CD14-positive monocyte (primary cell): Measurements from ENCODE around the gene PDIA6. TPM values are rescaled to one million over a fixed set of nuclear protein-coding genes. Genes with fewer than 3 reads are reported as not detected.

Source experiments
- DNase-seq, 3 donors: peaks; one replicate each; pipeline ENCODE4 v3.0.0-alpha.2; 2011 to 2022
- H2AFZ ChIP-seq: 2 replicates; pipeline ENCODE4 v1.6.0; 2012; ENCODE audit warnings: mild to moderate bottlenecking, low read depth, low read length, inconsistent platforms; ENCODE audit not compliant: insufficient read depth, poor library complexity, severe bottlenecking
- H3K27ac ChIP-seq, 2 donors: 1 replicate in 1 of 2; 2 replicates in 1 of 2; pipeline ENCODE4 v1.5.1; 2012 to 2013; ENCODE audit warnings: low read length in 2 of 2, control low read depth in 1 of 2, inconsistent platforms in 1 of 2, low read depth in 1 of 2, mild to moderate bottlenecking in 1 of 2
- H3K27me3 ChIP-seq, 2 donors: one replicate each; pipeline versions ENCODE4 v1.6.0 to v1.6.1; 2011 to 2013; ENCODE audit warnings: low read length in 2 of 2; ENCODE audit not compliant: control insufficient read depth in 2 of 2, insufficient read depth in 2 of 2
- H3K36me3 ChIP-seq, 2 donors: replicated peaks in 1 of 2; 1 replicate in 1 of 2; 2 replicates in 1 of 2; pipeline versions ENCODE4 v1.5.1 to v1.6.1; 2012 to 2013; ENCODE audit warnings: low read length in 2 of 2, control low read depth in 1 of 2, inconsistent platforms in 1 of 2, mild to moderate bottlenecking in 1 of 2; ENCODE audit not compliant: insufficient read depth in 2 of 2, control insufficient read depth in 1 of 2
- H3K4me1 ChIP-seq, 2 donors: 1 replicate in 1 of 2; 2 replicates in 1 of 2; pipeline versions ENCODE4 v1.5.1 to v1.6.1; 2012 to 2013; ENCODE audit warnings: low read length in 2 of 2, control low read depth in 1 of 2, inconsistent platforms in 1 of 2, mild to moderate bottlenecking in 1 of 2, moderate library complexity in 1 of 2; ENCODE audit not compliant: insufficient read depth in 2 of 2, control insufficient read depth in 1 of 2
- H3K4me2 ChIP-seq: replicated peaks from 2 replicates; pipeline ENCODE3; 2012; ENCODE audit warnings: low read length, moderate library complexity, mild to moderate bottlenecking; ENCODE audit not compliant: poor library complexity, severe bottlenecking; ENCODE audit errors: extremely low read depth
- H3K4me3 ChIP-seq, 3 experiments: fragments of 200-600 bp in 1 of 3; sonication (generic) in 1 of 3; replicated peaks in 1 of 3; 1 replicate in 2 of 3; 2 replicates in 1 of 3; pipeline ENCODE4 v1.5.1; 2011 to 2013; ENCODE audit warnings: low read length in 3 of 3, mild to moderate bottlenecking in 3 of 3, control low read depth in 2 of 3, low read depth in 2 of 3, inconsistent platforms in 1 of 3, moderate library complexity in 1 of 3
- H3K79me2 ChIP-seq: 2 replicates; pipeline ENCODE4 v1.6.0; 2012; ENCODE audit warnings: mild to moderate bottlenecking, control low read depth, inconsistent platforms, low read length, moderate library complexity; ENCODE audit not compliant: insufficient read depth
- H3K9ac ChIP-seq: 2 replicates; pipeline ENCODE4 v1.6.0; 2017; ENCODE audit warnings: low read length, mild to moderate bottlenecking; ENCODE audit not compliant: insufficient read depth, poor library complexity, severe bottlenecking
- H3K9me3 ChIP-seq, 2 donors: replicated peaks in 1 of 2; 1 replicate in 1 of 2; 2 replicates in 1 of 2; pipeline versions ENCODE4 v1.5.1 to v1.6.1; 2012 to 2013; ENCODE audit warnings: low read length in 2 of 2, control low read depth in 1 of 2; ENCODE audit not compliant: control insufficient read depth in 1 of 2, insufficient read depth in 1 of 2
- H4K20me1 ChIP-seq: 2 replicates; pipeline ENCODE4 v1.6.0; 2012; ENCODE audit warnings: mild to moderate bottlenecking, low read length, control low read depth, moderate library complexity; ENCODE audit not compliant: insufficient read depth
- H3K27ac Mint-ChIP-seq, 7 donors: one replicate each; pipeline ENCODE4 v1.8.0; 2020; ENCODE audit warnings: mild to moderate bottlenecking in 7 of 7, mixed read lengths in 7 of 7, moderate library complexity in 6 of 7, inconsistent platforms in 2 of 7
- H3K27me3 Mint-ChIP-seq, 3 donors: one replicate each; pipeline ENCODE4 v1.8.0; 2021 to 2022; ENCODE audit warnings: low read depth in 3 of 3, mild to moderate bottlenecking in 3 of 3, mixed read lengths in 3 of 3, moderate library complexity in 3 of 3, inconsistent platforms in 1 of 3
- H3K36me3 Mint-ChIP-seq, 2 donors: one replicate each; pipeline ENCODE4 v1.8.0; 2020; ENCODE audit warnings: mixed read lengths in 2 of 2, inconsistent platforms in 1 of 2, mild to moderate bottlenecking in 1 of 2
- H3K4me1 Mint-ChIP-seq: one replicate; pipeline ENCODE4 v1.8.0; 2020; ENCODE audit warnings: mild to moderate bottlenecking, mixed read lengths
- H3K4me3 Mint-ChIP-seq, 2 donors: one replicate each; pipeline ENCODE4 v1.8.0; 2020; ENCODE audit warnings: mild to moderate bottlenecking in 2 of 2, mixed read lengths in 2 of 2, moderate library complexity in 1 of 2
- H3K9me3 Mint-ChIP-seq, 7 donors: one replicate each; pipeline ENCODE4 v1.8.0; 2020 to 2022; ENCODE audit warnings: mixed read lengths in 7 of 7, mild to moderate bottlenecking in 6 of 7, moderate library complexity in 6 of 7, inconsistent platforms in 2 of 7
- CTCF ChIP-seq: fragments of 200-600 bp; IDR thresholded peaks from one replicate; pipeline ENCODE4 v1.8.0; 2022; ENCODE audit warnings: antibody characterized with exemption, mild to moderate bottlenecking
- WGBS: methylation state at CpG from one replicate; pipeline ENCODE4 v1.1.5; 2013; ENCODE audit warnings: missing lambda C conversion rate; ENCODE audit not compliant: insufficient coverage; 5-methylcytosine and 5-hydroxymethylcytosine counted together
- intact Hi-C, 2 donors: fragments of 100-400 bp; cut with micrococcal nuclease; formaldehyde crosslinking; loops; one replicate each; pipeline versions ENCODE4 v1.15.0 to v1.15.1; 2023
- polyA plus RNA-seq, 3 donors: library from polyadenylated mRNA; depleted of rRNA in 1 of 3; unstranded in 2 of 3; stranded (reverse) in 1 of 3; fragments of 300-500 nt in 2 of 3; fragments of >200 nt in 1 of 3; fragmentation: Illumina TruSeq in 2 of 3; gene quantifications; 1 replicate in 2 of 3; 2 replicates in 1 of 3; pipeline ENCODE4 v1.2.3, GENCODE V29; 2012 to 2021

The PDIA6 gene
- polyA plus RNA-seq, 3 donors, result 49.8 to 187 (median 166) TPM

GRCh38 chr2:10811517-10811916 is 1.1 kb downstream of the PDIA6 start:
- Histone ChIP-seq H3K36me3 (no peaks in the 10 kb centered on the region), H3K9ac (peak overlapping the region; percentile 96), H3K4me2 (peak overlapping the region; percentile 88), H3K27ac (peak overlapping the region in 1 of 2 donors; percentile 81), H4K20me1 (peaks cover 53% of the 10 kb centered on the region), H3K9me3 (no peaks in the 10 kb centered on the region), H2AFZ (peak overlapping the region; percentile 86), H3K27me3 (no peaks in the 10 kb centered on the region), H3K79me2 (peaks cover 60% of the 10 kb centered on the region), H3K4me3 (peak overlapping the region; percentile 72 to 87 (median 85)), H3K4me1 (peaks cover 24 to 29% of the 10 kb centered on the region in 2 donors)
- Mint-ChIP-seq H3K36me3 (peaks cover 0 to 12% of the 10 kb centered on the region in 2 donors), H3K9me3 (no peaks in the 10 kb centered on the region), H3K4me1 (peaks cover 37% of the 10 kb centered on the region), H3K27me3 (peaks cover 0 to 5% (median 0%) of the 10 kb centered on the region in 3 donors), H3K4me3 (peak overlapping the region; percentile 94 to 95), H3K27ac (peak overlapping the region; percentile 78 to 96 (median 92))
- DNase-seq, result no peak
- intact Hi-C loops, result no loop called here
- no peak for TF ChIP-seq CTCF
- 22% methylated on average over 13 of the region's 14 CpGs for whole genome bisulfite sequencing

- H3K4me1 Mint-ChIP-seq, result peaks cover 37% of the 10 kb centered on the region
- intact Hi-C loops, result no loop called here
These were observed 2.1 kb downstream of the PDIA6 start for GRCh38 chr2:10810202-10811161.

More at GRCh38 chr2:10810202-10811161, 2.1 kb downstream of the PDIA6 start:
- peaks cover 68% of the 10 kb centered on the region for H3K79me2 ChIP-seq
- H3K9me3 Mint-ChIP-seq, result no peaks in the 10 kb centered on the region
- peak overlapping the region in 1 of 3 experiments; percentile 87 for H3K4me3 ChIP-seq
- H4K20me1 ChIP-seq, result peaks cover 60% of the 10 kb centered on the region
- H3K36me3 ChIP-seq, result no peaks in the 10 kb centered on the region
- H3K9ac ChIP-seq, result peak overlapping the region; percentile 96
- peak overlapping the region in 1 of 2 donors; percentile 35 for H3K27ac ChIP-seq
- H2AFZ ChIP-seq, result no peak overlapping the region
- no peaks in the 10 kb centered on the region for H3K27me3 ChIP-seq
- H3K27ac Mint-ChIP-seq, result peak overlapping the region in 5 of 7 donors; percentile 15 to 94 (median 47)
- peak overlapping the region; percentile 94 to 95 for H3K4me3 Mint-ChIP-seq
- H3K4me2 ChIP-seq, result peak overlapping the region; percentile 88
- WGBS, result 80% methylated on average over 1 of the region's 8 CpGs
- H3K4me1 ChIP-seq, result peaks cover 24 to 29% of the 10 kb centered on the region in 2 donors
- DNase-seq, result peak in 2 of 3 donors; percentile 10 to 20
- no peaks in the 10 kb centered on the region for H3K9me3 ChIP-seq
- peaks cover 0 to 5% (median 0%) of the 10 kb centered on the region in 3 donors for H3K27me3 Mint-ChIP-seq
- no peak for TF ChIP-seq CTCF
- H3K36me3 Mint-ChIP-seq, result peaks cover 1 to 17% of the 10 kb centered on the region in 2 donors
